Activated CD4-positive, alpha-beta T cell treated with anti-CD3 and anti-CD28 coated beads for 36 hours (primary cell): ENCODE results near the gene GCLC. TPM values are rescaled to one million over a fixed set of nuclear protein-coding genes. Genes with fewer than 3 reads are reported as not detected.

Experiments used
- ATAC-seq: fragments of 200-7000 bp; cut with Tn5 transposase; one replicate; pipeline ENCODE4 v1.10.0; 2021; ENCODE audit warnings: mild to moderate bottlenecking, moderate library complexity
- CTCF ChIA-PET: fragments of 350-600 bp; sonication (Branson Sonifier 250); formaldehyde crosslinking; loops from one replicate; lab custom pipeline; 2021; ENCODE audit warnings: antibody characterized with exemption; lab: Charles Lee
- POLR2A ChIA-PET: fragments of 350-600 bp; sonication (Branson Sonifier 250); formaldehyde crosslinking; loops from one replicate; lab custom pipeline; 2021; ENCODE audit warnings: antibody characterized with exemption, inconsistent platforms; lab: Charles Lee
- DNase-seq: peaks from one replicate; pipeline ENCODE4 v3.0.0-alpha.2; 2020
- H3K27ac Mint-ChIP-seq: one replicate; pipeline ENCODE4 v1.8.0; 2021; ENCODE audit warnings: mixed read lengths
- H3K27me3 Mint-ChIP-seq: one replicate; pipeline ENCODE4 v1.8.0; 2021; ENCODE audit warnings: mixed read lengths
- H3K36me3 Mint-ChIP-seq: one replicate; pipeline ENCODE4 v1.8.0; 2021; ENCODE audit warnings: low read depth, mixed read lengths
- H3K4me1 Mint-ChIP-seq: one replicate; pipeline ENCODE4 v1.8.0; 2021; ENCODE audit warnings: mixed read lengths
- H3K4me3 Mint-ChIP-seq: one replicate; pipeline ENCODE4 v1.8.0; 2021; ENCODE audit warnings: mild to moderate bottlenecking, moderate library complexity, mixed read lengths
- H3K9me3 Mint-ChIP-seq: one replicate; pipeline ENCODE4 v1.8.0; 2021; ENCODE audit warnings: low read depth, mixed read lengths
- intact Hi-C, 2 experiments: fragments of 100-400 bp; cut with DNase I in 1 of 2; cut with micrococcal nuclease in 1 of 2; formaldehyde crosslinking; loops; one replicate each; pipeline versions ENCODE4 v1.14.2 to v1.15.1; 2022 to 2024; cut with DNase I, micrococcal nuclease
- total RNA-seq, 2 experiments: library from RNA; stranded (reverse); gene quantifications; one replicate each; pipeline ENCODE4 v1.2.3, GENCODE V29; 2021

The GCLC gene
- total RNA-seq, 2 experiments from 2014 or later = 18.2 to 23.5 TPM

DNA sequence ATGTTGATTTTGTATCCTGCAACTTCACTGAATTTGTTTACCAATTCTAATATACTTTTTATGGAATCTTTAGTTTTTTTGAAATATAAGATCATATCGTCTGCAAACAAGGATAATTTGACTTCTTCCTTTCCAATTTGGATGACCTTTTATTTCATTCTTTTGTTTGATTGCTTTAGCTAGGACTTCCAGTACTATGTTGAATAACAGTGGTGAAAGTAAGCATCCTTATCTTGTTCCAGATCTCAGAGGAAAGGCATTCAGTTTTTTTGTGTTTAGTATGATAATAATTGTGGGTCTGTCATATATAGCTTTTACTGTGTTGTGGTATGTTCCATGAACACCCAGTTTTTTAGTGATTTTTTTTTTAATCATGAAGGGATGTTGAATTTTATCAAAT is 75.7 kb downstream of the GCLC start:
- Mint-ChIP-seq H3K4me1 (peaks cover 3% of the 10 kb centered on the region), H3K9me3 (no peaks in the 10 kb centered on the region), H3K36me3 (no peaks in the 10 kb centered on the region), H3K27me3 (no peaks in the 10 kb centered on the region), H3K4me3 (no peak overlapping the region), H3K27ac (no peak overlapping the region)
- no peak for DNase-seq
- intact Hi-C loops = no loop called here
- POLR2A ChIA-PET = interaction anchor here (0.7 kb wide), 1 partner anchor 15 kb away, joined by 3 read pairs; no protein-coding TSS in a partner anchor
- CTCF ChIA-PET = interaction anchor here (1.3 kb wide), 1 partner anchor 15 kb away, joined by 4 read pairs; no protein-coding TSS in a partner anchor
- no peak for ATAC-seq

GRCh38 chr6:53466257-53466656 is 78.6 kb downstream of the GCLC start:
- Mint-ChIP-seq H3K4me3 (no peak overlapping the region), H3K27ac (no peak overlapping the region), H3K27me3 (no peaks in the 10 kb centered on the region), H3K9me3 (no peaks in the 10 kb centered on the region), H3K4me1 (peaks cover 5% of the 10 kb centered on the region), H3K36me3 (no peaks in the 10 kb centered on the region)
- ATAC-seq (no peak), DNase-seq (no peak)
- intact Hi-C loops = no loop called here
- ChIA-PET CTCF (no interaction called here), POLR2A (no interaction called here)

DNA sequence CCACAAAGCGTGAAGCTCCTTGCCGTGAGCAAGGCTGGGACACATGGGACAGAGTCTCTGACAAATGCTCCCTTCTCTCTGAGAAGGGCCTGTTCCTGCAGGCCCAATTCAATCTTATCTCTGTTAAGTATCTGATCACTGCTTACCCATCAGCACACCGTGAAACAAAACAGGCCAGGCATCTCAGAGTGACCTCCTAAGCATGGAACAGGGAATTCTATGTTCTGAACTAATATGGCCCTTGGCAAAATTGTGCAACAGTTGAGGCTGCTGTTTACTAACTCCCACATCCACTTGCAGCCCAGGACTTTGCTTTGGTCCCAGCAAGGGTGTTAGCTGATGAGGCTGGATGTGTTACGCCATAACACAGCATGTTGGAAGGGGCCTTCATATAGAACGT is 79.2 kb downstream of the GCLC start:
- no peak overlapping the region for H3K27ac Mint-ChIP-seq
- intact Hi-C loops = no loop called here
- H3K27me3 Mint-ChIP-seq = no peaks in the 10 kb centered on the region
- no peak overlapping the region for H3K4me3 Mint-ChIP-seq
- ATAC-seq (no peak), DNase-seq (no peak)
- ChIA-PET POLR2A (no interaction called here), CTCF (no interaction called here)
- peaks cover 5% of the 10 kb centered on the region for H3K4me1 Mint-ChIP-seq
- H3K9me3 Mint-ChIP-seq = no peaks in the 10 kb centered on the region
- H3K36me3 Mint-ChIP-seq = no peaks in the 10 kb centered on the region

- POLR2A ChIA-PET = interaction anchor here (0.6 kb wide), 1 partner anchor 19 kb away, joined by 3 read pairs; no protein-coding TSS in a partner anchor
- intact Hi-C loops = no loop called here
- Mint-ChIP-seq H3K36me3 (no peaks in the 10 kb centered on the region), H3K4me1 (peaks cover 5% of the 10 kb centered on the region), H3K27me3 (no peaks in the 10 kb centered on the region), H3K4me3 (no peak overlapping the region), H3K9me3 (no peaks in the 10 kb centered on the region), H3K27ac (no peak overlapping the region)
- DNase-seq (no peak), ATAC-seq (no peak)
- CTCF ChIA-PET = no interaction called here
Measured at GRCh38 chr6:53464927-53465460, 79.9 kb downstream of the GCLC start.

DNA sequence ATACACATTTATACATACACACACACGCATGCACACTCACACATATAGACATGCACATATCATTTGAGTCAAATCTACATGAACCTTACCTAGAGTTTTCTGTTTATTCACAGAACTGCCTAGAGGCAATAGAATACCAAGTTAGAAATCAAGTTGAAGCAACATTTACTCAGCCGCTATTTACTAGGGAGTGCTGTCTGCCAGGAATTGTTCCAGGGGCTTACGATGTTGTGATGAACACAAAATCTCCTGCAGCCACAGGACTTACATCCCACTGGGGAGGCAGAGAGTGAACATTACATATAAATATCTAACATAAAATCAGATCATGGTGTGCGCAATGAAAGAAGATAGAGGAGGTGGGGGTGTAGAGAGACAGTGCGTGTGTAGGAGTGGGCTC is 80.4 kb downstream of the GCLC start:
- ChIA-PET CTCF (no interaction called here), POLR2A (interaction anchor here (0.6 kb wide), 1 partner anchor 19 kb away, joined by 3 read pairs; no protein-coding TSS in a partner anchor)
- Mint-ChIP-seq H3K36me3 (no peaks in the 10 kb centered on the region), H3K27ac (no peak overlapping the region), H3K4me1 (peaks cover 5% of the 10 kb centered on the region), H3K4me3 (no peak overlapping the region), H3K27me3 (no peaks in the 10 kb centered on the region), H3K9me3 (no peaks in the 10 kb centered on the region)
- no peak for ATAC-seq
- intact Hi-C loops = no loop called here
- DNase-seq = no peak

DNA sequence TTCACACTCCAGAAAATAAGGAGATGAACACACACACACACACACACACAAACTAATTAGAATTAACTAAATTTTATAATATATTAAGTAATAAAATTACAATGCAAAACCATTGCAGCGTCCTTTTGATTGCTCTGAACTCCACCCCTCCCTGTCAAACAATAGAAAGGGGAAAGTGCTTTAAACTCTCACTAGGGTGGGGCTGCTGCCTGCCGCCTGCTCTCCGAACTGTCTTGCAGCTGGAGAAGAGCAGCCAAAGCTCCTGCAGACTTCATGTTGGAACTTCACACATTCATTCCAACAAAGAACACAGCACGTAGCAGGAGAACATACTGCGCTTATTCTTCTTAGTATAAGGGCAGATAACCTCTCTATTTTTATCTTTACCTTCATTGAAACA is 83.2 kb downstream of the GCLC start:
- intact Hi-C loops = no loop called here
- Mint-ChIP-seq H3K36me3 (no peaks in the 10 kb centered on the region), H3K27me3 (peaks cover 3% of the 10 kb centered on the region), H3K27ac (no peak overlapping the region), H3K9me3 (no peaks in the 10 kb centered on the region), H3K4me3 (no peak overlapping the region), H3K4me1 (peaks cover 2% of the 10 kb centered on the region)
- ChIA-PET POLR2A (no interaction called here), CTCF (no interaction called here)
- no peak for ATAC-seq
- no peak for DNase-seq

DNA sequence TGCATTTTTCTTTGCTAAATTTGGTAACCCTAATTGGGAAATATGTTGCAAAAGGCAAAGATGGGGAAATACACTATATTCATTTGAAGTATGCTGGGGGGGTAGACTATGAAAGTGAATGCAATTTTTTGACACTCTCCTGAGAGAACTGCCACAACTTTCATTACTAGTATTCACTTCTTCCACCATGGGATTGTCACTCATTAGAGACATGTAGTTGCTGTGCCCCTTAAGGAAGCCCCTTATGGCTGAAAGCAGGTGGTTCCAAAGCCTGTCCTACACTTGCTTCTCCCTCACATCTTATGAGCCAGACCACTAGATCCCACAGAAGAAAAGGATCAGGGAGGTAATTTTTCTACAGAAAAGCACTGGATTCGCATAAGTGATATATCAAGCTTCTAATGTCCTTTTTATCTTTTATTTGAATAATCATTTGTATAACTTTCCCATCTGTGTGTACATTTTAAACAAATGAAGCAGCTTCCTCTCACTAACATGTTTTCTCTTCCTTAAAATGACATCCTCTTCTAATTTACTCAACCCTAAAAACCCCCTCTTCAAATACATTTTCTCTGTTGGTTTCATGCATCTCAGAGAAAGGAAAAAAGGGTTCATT is 83.8 kb downstream of the GCLC start:
- DNase-seq = no peak
- Mint-ChIP-seq H3K9me3 (no peaks in the 10 kb centered on the region), H3K4me3 (no peak overlapping the region), H3K27ac (no peak overlapping the region), H3K36me3 (no peaks in the 10 kb centered on the region), H3K4me1 (peaks cover 2% of the 10 kb centered on the region), H3K27me3 (peaks cover 3% of the 10 kb centered on the region)
- ChIA-PET POLR2A (no interaction called here), CTCF (no interaction called here)
- intact Hi-C loops = no loop called here
- no peak for ATAC-seq

DNA sequence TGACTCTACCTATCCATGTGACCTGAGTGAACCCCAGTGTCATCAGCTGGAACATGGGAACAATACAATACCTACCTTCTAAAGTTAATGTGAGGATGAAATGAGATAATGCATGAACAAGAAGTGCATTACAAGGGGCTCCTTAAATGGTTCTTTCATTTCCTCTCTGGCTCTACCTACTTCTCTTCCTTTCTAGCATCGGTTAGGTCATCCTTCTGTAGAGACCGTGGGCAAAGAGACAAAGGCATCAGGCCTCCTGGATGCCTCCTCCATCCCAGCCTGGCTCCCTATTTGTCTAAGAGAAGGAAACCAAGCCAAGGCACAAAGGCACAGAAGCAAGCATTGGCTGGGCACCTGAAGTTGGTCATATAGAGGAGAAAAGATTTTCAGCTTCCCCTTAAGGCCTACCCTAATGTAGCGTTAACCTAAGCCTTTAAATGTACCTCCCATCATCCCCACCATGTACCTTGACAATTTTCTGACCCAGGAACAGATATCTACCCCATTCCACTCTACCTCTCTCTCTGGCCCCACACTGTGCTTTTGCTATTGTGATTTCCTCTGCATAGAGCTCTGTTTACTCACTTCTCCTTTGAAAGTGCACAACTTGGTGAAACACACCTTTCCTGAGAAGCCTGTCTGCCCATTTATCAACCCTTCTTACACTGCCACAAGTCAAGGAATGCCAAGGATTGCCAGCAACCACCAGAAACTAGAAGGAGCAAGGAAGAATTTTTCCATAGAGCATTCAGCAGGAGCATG is 86.6 kb downstream of the GCLC start:
- H3K4me3 Mint-ChIP-seq = no peak overlapping the region
- H3K9me3 Mint-ChIP-seq = peaks cover 4% of the 10 kb centered on the region
- intact Hi-C loops = no loop called here
- peaks cover 2% of the 10 kb centered on the region for H3K36me3 Mint-ChIP-seq
- no peak overlapping the region for H3K27ac Mint-ChIP-seq
- H3K27me3 Mint-ChIP-seq = peaks cover 3% of the 10 kb centered on the region
- H3K4me1 Mint-ChIP-seq = peaks cover 2% of the 10 kb centered on the region
- DNase-seq (no peak), ATAC-seq (no peak)
- ChIA-PET POLR2A (interaction anchor here (0.6 kb wide), 1 partner anchor 17 kb away, joined by 3 read pairs; no protein-coding TSS in a partner anchor), CTCF (interaction anchor here (0.5 kb wide), 1 partner anchor 257 kb away, joined by 3 read pairs; no protein-coding TSS in a partner anchor)

DNA sequence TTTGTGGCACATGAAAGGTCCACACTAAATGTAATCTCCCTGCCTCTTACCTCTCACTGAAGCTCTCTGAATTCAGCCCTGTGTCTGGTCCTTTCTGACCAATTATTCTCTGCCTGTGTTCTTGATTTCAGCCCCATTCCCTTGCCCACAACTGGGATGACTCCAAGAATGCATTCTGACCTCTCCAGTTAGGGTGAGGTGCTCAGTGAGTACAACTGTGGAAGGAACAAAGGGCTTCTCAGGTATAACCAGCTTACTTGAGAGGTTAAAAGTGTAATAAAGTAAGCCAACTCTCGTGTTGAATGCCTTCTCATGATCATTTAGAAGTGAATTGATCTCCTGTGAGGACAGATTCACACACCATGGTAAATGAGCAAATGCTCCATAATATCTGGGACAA is 88.1 kb downstream of the GCLC start:
- H3K36me3 Mint-ChIP-seq = peaks cover 2% of the 10 kb centered on the region
- no peak overlapping the region for H3K27ac Mint-ChIP-seq
- peaks cover 3% of the 10 kb centered on the region for H3K27me3 Mint-ChIP-seq
- ChIA-PET CTCF (interaction anchor here (0.6 to 0.9 kb wide), 3 partner anchors 163 to 408 kb away, joined by 3 to 4 read pairs (median 3); no protein-coding TSS in a partner anchor), POLR2A (no interaction called here)
- DNase-seq (no peak), ATAC-seq (no peak)
- H3K4me1 Mint-ChIP-seq = peaks cover 2% of the 10 kb centered on the region
- peaks cover 4% of the 10 kb centered on the region for H3K9me3 Mint-ChIP-seq
- intact Hi-C loops = no loop called here
- H3K4me3 Mint-ChIP-seq = no peak overlapping the region

DNA sequence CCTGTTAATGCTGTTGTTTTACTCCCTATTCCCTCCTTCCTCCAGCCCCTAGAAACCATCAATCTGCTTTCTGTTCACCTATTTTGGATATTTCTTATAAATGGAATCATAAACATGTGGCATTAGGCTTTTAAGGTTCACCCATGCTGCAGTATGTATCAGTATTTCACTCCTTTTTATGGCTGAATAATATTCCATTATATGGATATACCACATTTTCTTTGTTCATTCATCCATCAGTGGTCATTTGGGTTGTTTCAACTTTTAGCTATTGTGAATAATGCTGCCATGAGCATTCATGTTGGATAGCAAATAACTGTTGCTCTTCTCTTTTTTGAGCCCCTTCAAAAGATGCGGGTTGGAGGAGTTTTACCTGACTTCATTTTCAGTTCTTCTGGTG is 89.2 kb downstream of the GCLC start:
- peaks cover 4% of the 10 kb centered on the region for H3K9me3 Mint-ChIP-seq
- H3K27me3 Mint-ChIP-seq = peaks cover 3% of the 10 kb centered on the region
- H3K4me3 Mint-ChIP-seq = no peak overlapping the region
- peaks cover 2% of the 10 kb centered on the region for H3K36me3 Mint-ChIP-seq
- ChIA-PET CTCF (no interaction called here), POLR2A (no interaction called here)
- ATAC-seq (no peak), DNase-seq (no peak)
- H3K27ac Mint-ChIP-seq = no peak overlapping the region
- intact Hi-C loops = no loop called here
- no peaks in the 10 kb centered on the region for H3K4me1 Mint-ChIP-seq

GRCh38 chr6:53451165-53451564 is 93.7 kb downstream of the GCLC start:
- DNase-seq (no peak), ATAC-seq (no peak)
- no peaks in the 10 kb centered on the region for H3K4me1 Mint-ChIP-seq
- intact Hi-C loops = no loop called here
- H3K4me3 Mint-ChIP-seq = no peak overlapping the region
- H3K27me3 Mint-ChIP-seq = no peaks in the 10 kb centered on the region
- H3K9me3 Mint-ChIP-seq = peaks cover 6% of the 10 kb centered on the region
- CTCF ChIA-PET = interaction anchor here (1.3 kb wide), 1 partner anchor 278 kb away, joined by 4 read pairs; no protein-coding TSS in a partner anchor
- H3K36me3 Mint-ChIP-seq = peaks cover 2% of the 10 kb centered on the region
- no peak overlapping the region for H3K27ac Mint-ChIP-seq
- POLR2A ChIA-PET = no interaction called here
